Vagina (tissue), 2 donors: Measurements from ENCODE around the gene DGCR8.

Source experiments
- POLR2A ChIP-seq, 2 donors: fragments of 450-650 bp; IDR thresholded peaks; one replicate each; pipeline ENCODE4 v1.6.1; 2017; ENCODE audit warnings: antibody characterized with exemption in 2 of 2, mild to moderate bottlenecking in 2 of 2, moderate library complexity in 2 of 2
- POLR2AphosphoS5 ChIP-seq, 2 donors: sonication (generic); formaldehyde crosslinking; IDR thresholded peaks; one replicate each; pipeline ENCODE4 v1.9.0; 2017; ENCODE audit warnings: antibody characterized with exemption in 2 of 2, mild to moderate bottlenecking in 2 of 2, low read depth in 1 of 2; ENCODE audit not compliant: insufficient read depth in 1 of 2
- TF ChIP-seq, protein P1 (sequence below), 3 experiments: fragments of 450-650 bp in 2 of 3; fragments of 200-600 bp in 1 of 3; sonication (generic) in 1 of 3; IDR thresholded peaks; one replicate each; pipeline ENCODE4 v1.5.1; 2017 to 2019; ENCODE audit warnings: antibody characterized with exemption in 3 of 3, mild to moderate bottlenecking in 2 of 3, moderate library complexity in 2 of 3

DNA sequence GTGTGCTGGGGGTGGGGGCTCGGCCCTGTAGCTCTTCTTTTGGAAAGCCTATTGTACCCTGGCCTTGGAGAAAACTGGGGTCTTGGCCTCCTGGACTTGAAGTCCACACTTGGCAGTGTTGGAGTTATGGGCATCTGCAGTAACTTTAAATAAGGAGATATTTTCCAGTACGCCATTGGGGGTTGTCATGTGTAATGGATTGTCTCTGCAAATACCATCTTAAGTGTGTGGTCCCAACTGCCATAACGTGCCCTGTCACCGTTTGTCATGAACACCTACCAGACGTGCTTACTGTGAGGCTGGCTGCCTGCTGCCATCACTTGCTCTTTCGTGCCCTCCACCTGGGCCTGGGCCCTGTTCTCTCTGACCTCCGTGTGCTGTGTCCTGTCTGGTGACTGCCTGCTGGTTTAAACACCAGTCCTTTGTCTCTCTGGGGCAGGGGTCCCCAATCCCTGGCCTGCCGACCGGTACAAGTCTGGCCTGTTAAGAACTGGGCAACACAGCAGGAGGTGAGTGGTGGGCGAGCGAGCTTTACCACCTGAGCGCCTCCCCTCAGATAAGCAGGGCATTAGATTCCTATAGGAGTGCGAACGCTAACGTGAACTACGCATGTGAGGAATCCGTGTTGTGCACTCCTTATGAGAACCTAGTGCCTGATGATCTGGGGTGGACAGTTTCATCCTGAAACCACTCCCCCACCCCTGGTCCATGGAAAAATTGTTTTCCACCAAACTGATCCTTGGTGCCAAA, 48.0 kb downstream of the DGCR8 start:
- TF ChIP-seq POLR2A (IDR thresholded peaks at IDR 0.05) (no peak), POLR2AphosphoS5 (IDR thresholded peaks at IDR 0.05; ENCODE audit: insufficient read depth in 1 of 2, low read depth in 1 of 2) (no peak)
- TF ChIP-seq, protein P1, sequence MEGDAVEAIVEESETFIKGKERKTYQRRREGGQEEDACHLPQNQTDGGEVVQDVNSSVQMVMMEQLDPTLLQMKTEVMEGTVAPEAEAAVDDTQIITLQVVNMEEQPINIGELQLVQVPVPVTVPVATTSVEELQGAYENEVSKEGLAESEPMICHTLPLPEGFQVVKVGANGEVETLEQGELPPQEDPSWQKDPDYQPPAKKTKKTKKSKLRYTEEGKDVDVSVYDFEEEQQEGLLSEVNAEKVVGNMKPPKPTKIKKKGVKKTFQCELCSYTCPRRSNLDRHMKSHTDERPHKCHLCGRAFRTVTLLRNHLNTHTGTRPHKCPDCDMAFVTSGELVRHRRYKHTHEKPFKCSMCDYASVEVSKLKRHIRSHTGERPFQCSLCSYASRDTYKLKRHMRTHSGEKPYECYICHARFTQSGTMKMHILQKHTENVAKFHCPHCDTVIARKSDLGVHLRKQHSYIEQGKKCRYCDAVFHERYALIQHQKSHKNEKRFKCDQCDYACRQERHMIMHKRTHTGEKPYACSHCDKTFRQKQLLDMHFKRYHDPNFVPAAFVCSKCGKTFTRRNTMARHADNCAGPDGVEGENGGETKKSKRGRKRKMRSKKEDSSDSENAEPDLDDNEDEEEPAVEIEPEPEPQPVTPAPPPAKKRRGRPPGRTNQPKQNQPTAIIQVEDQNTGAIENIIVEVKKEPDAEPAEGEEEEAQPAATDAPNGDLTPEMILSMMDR (IDR thresholded peaks at IDR 0.05), result no peak
